Forelimb muscle (tissue), 1 donor: ENCODE measurements around the gene PABPN1L. TPM values are rescaled to one million over a fixed set of nuclear protein-coding genes. Genes with fewer than 3 reads are reported as not detected.

ENCODE experiments used
- DNase-seq: peaks from one replicate; pipeline ENCODE4 v3.0.0-alpha.2; 2013; ENCODE audit warnings: low read depth
- polyA plus RNA-seq: library from polyadenylated mRNA; unstranded; fragments of 120-200 nt; gene quantifications from one replicate; pipeline ENCODE4 v1.2.1, GENCODE V29; 2013; ENCODE audit not compliant: insufficient read length

Gene PABPN1L
- polyA plus RNA-seq, 1 donor = 0.11 TPM

- no peak for DNase-seq
Measured at GRCh38 chr16:88851616-88852015, 14.8 kb downstream of the PABPN1L start.

- no peak for DNase-seq
Measured at GRCh38 chr16:88850531-88851199, 15.8 kb downstream of the PABPN1L start.

GRCh38 chr16:88848557-88848956, 17.9 kb downstream of the PABPN1L start:
- no peak for DNase-seq

GRCh38 chr16:88847654-88848053, 18.8 kb downstream of the PABPN1L start:
- no peak for DNase-seq

- no peak for DNase-seq
Measured at GRCh38 chr16:88846088-88846487, 20.4 kb downstream of the PABPN1L start.

GRCh38 chr16:88844419-88845036, 21.9 kb downstream of the PABPN1L start:
- no peak for DNase-seq

- DNase-seq = no peak
Measured at GRCh38 chr16:88843256-88843655, 23.2 kb downstream of the PABPN1L start.

- DNase-seq = no peak
Measured at GRCh38 chr16:88842806-88843205, 23.7 kb downstream of the PABPN1L start.

- DNase-seq = no peak
Measured at GRCh38 chr16:88842308-88842756, 24.1 kb downstream of the PABPN1L start.

- no peak for DNase-seq
Measured at GRCh38 chr16:88841521-88842307, 24.7 kb downstream of the PABPN1L start.

GRCh38 chr16:88840600-88841215, 25.8 kb downstream of the PABPN1L start:
- no peak for DNase-seq

- DNase-seq = no peak
Measured at GRCh38 chr16:88839745-88840599, 26.5 kb downstream of the PABPN1L start.

GRCh38 chr16:88839026-88839529, 27.4 kb downstream of the PABPN1L start:
- DNase-seq = no peak

- no peak for DNase-seq
Measured at GRCh38 chr16:88838566-88838965, 27.9 kb downstream of the PABPN1L start.

GRCh38 chr16:88837806-88838205, 28.7 kb downstream of the PABPN1L start:
- no peak for DNase-seq

- no peak for DNase-seq
Measured at GRCh38 chr16:88836791-88837190, 29.7 kb downstream of the PABPN1L start.

- DNase-seq = no peak
Measured at GRCh38 chr16:88835818-88836217, 30.6 kb downstream of the PABPN1L start.

GRCh38 chr16:88835383-88835782, 31.1 kb downstream of the PABPN1L start:
- no peak for DNase-seq

GRCh38 chr16:88834670-88835069, 31.8 kb downstream of the PABPN1L start:
- no peak for DNase-seq

GRCh38 chr16:88833086-88833485, 33.4 kb downstream of the PABPN1L start:
- no peak for DNase-seq

GRCh38 chr16:88831838-88832237, 34.6 kb downstream of the PABPN1L start:
- no peak for DNase-seq
